GM12875 (cell line): ENCODE data around the gene BHLHA9.
"Not testable (repeated sequence)": the region's sequence is repeated elsewhere in the genome, so short reads cannot be mapped to it uniquely, and the experiment has no call there.

Experiments used
- H3K4me3 ChIP-seq: one replicate; pipeline ENCODE4 v1.5.1; 2011; ENCODE audit warnings: low read depth, low read length, control low read depth
- TF ChIP-seq, protein P1 (sequence below): IDR thresholded peaks from 2 replicates; pipeline ENCODE4 v1.5.1; 2011; ENCODE audit warnings: low read depth, mild to moderate bottlenecking, control low read depth, inconsistent platforms, low read length, moderate library complexity, borderline replicate concordance; ENCODE audit not compliant: insufficient read depth

The BHLHA9 gene

GRCh38 chr17:1300371-1300905, 30.2 kb downstream of the BHLHA9 start:
- no peak overlapping the region for H3K4me3 ChIP-seq
- TF ChIP-seq, protein P1, sequence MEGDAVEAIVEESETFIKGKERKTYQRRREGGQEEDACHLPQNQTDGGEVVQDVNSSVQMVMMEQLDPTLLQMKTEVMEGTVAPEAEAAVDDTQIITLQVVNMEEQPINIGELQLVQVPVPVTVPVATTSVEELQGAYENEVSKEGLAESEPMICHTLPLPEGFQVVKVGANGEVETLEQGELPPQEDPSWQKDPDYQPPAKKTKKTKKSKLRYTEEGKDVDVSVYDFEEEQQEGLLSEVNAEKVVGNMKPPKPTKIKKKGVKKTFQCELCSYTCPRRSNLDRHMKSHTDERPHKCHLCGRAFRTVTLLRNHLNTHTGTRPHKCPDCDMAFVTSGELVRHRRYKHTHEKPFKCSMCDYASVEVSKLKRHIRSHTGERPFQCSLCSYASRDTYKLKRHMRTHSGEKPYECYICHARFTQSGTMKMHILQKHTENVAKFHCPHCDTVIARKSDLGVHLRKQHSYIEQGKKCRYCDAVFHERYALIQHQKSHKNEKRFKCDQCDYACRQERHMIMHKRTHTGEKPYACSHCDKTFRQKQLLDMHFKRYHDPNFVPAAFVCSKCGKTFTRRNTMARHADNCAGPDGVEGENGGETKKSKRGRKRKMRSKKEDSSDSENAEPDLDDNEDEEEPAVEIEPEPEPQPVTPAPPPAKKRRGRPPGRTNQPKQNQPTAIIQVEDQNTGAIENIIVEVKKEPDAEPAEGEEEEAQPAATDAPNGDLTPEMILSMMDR: no peak

DNA sequence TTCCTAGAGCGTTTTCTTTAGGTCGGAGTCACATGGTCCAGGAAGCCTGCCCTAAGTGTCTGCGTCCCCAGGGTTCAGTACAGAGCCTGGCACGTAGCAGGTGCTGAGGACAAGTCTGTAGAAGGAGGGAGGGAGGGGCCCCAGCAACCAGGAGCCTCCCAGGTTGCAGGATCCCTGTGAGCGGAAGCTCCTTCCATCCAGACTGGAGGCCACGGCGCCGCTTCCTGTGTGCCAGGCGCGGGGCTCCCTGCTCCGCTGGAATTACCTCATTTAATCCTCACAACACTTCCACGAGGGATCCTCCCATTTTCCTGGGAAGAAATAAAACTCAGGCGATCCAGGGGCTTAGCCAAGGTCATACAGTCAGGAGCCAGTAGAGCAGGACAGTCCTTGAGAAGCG, 31.3 kb downstream of the BHLHA9 start:
- H3K4me3 ChIP-seq: no peak overlapping the region
- TF ChIP-seq, protein P1: no peak

GRCh38 chr17:1302761-1303160, 32.5 kb downstream of the BHLHA9 start:
- no peak overlapping the region for H3K4me3 ChIP-seq
- TF ChIP-seq, protein P1: no peak

GRCh38 chr17:1304522-1304921, 34.3 kb downstream of the BHLHA9 start:
- H3K4me3 ChIP-seq: no peak overlapping the region
- TF ChIP-seq, protein P1: no peak

DNA sequence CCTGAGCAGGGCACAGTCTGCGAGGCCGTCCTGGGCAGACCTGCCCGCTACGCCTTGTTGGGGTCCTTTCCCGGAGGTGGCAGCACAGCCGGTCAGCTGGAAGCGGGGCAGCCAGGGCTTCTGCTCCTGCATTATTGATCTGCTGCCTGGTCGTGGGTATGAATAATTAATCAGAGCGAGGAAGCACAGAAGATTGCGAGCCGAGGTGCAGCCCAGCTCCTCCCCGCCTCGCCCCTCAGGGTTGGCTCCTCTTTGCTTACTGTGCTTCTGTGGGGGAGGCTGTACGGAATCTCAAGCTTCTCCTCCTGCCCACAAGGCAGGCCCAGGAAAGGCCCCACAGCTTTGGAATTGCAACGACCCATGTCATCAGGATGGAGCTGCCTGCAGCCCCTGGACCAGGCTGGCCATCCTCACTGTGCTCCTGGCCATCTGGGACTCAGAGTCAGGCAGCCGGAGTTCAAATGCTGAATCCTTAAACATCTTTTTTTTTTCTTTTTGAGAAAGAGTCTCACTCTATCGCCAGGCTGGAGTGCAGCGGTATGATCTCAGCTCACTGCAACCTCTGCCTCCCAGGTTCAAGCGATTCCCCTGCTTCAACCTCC, 34.8 kb downstream of the BHLHA9 start:
- H3K4me3 ChIP-seq: no peak overlapping the region
- TF ChIP-seq, protein P1: no peak

DNA sequence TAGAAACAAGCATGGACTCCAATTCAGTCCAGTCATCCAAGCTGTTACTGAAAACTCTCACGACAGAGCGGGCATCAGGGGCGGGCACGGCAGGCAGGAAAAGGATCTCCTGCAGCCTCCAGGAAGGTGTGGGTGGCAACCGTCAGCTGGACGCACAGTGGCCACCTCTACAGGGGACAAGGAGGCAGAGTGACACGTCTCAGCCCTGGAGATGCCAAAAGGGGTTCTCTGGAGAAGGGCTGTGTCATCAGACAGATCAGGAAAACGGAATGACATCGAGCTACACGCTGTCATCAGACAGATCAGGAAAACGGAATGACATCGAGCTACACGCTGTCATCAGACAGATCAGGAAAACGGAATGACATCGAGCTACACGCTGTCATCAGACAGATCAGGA, 37.6 kb downstream of the BHLHA9 start:
- not testable (repeated sequence) for H3K4me3 ChIP-seq

GRCh38 chr17:1312261-1312870, 42.1 kb downstream of the BHLHA9 start:
- TF ChIP-seq, protein P1: no peak
- H3K4me3 ChIP-seq: no peak overlapping the region
